HEK293 (cell line): ENCODE measurements around the gene CDC25C.

Experiments
- BCL11B ChIP-seq: fragments of 450-650 bp; formaldehyde crosslinking; IDR thresholded peaks from 2 replicates; pipeline ENCODE4 v1.5.1; 2016; ENCODE audit warnings: low read depth, missing biosample characterization, missing genetic modification characterization
- GLI2 ChIP-seq: fragments of 450-650 bp; formaldehyde crosslinking; IDR thresholded peaks from 2 replicates; pipeline ENCODE4; 2017; ENCODE audit warnings: missing biosample characterization, missing genetic modification characterization, low read depth, borderline replicate concordance
- KLF10 ChIP-seq: fragments of 450-650 bp; IDR thresholded peaks from 2 replicates; pipeline ENCODE4 v1.5.1; 2018; ENCODE audit warnings: missing biosample characterization, mild to moderate bottlenecking, missing genetic modification characterization
- PRDM6 ChIP-seq: fragments of 450-650 bp; formaldehyde crosslinking; IDR thresholded peaks from 2 replicates; pipeline ENCODE4 v1.5.1; 2017; ENCODE audit warnings: missing biosample characterization, missing genetic modification characterization
- ZFP3 ChIP-seq: fragments of 450-650 bp; formaldehyde crosslinking; IDR thresholded peaks from 2 replicates; pipeline ENCODE4 v1.5.1; 2016; ENCODE audit warnings: low read depth, missing biosample characterization, missing genetic modification characterization
- ZNF121 ChIP-seq: fragments of 450-650 bp; formaldehyde crosslinking; IDR thresholded peaks from 2 replicates; pipeline ENCODE4 v1.5.1; 2016; ENCODE audit warnings: missing biosample characterization, missing genetic modification characterization
- ZNF138 ChIP-seq: fragments of 450-650 bp; formaldehyde crosslinking; IDR thresholded peaks from 2 replicates; pipeline ENCODE4 v1.5.1; 2016; ENCODE audit warnings: missing biosample characterization, missing genetic modification characterization, borderline replicate concordance
- ZNF24 ChIP-seq: fragments of 450-650 bp; formaldehyde crosslinking; IDR thresholded peaks from 2 replicates; pipeline ENCODE4 v1.5.1; 2016; ENCODE audit warnings: missing biosample characterization, missing genetic modification characterization
- ZNF510 ChIP-seq: fragments of 450-650 bp; formaldehyde crosslinking; IDR thresholded peaks from 2 replicates; pipeline ENCODE4 v1.5.1; 2018; ENCODE audit warnings: mild to moderate bottlenecking, missing genetic modification characterization, missing biosample characterization; ENCODE audit not compliant: insufficient replicate concordance
- ZNF549 ChIP-seq: fragments of 450-650 bp; IDR thresholded peaks from 2 replicates; pipeline ENCODE4 v1.5.1; 2018; ENCODE audit warnings: missing biosample characterization, missing genetic modification characterization, mild to moderate bottlenecking, inconsistent platforms, moderate library complexity
- ZNF76 ChIP-seq: fragments of 450-650 bp; formaldehyde crosslinking; IDR thresholded peaks from 2 replicates; pipeline ENCODE4; 2016; ENCODE audit warnings: low read depth, missing biosample characterization, missing genetic modification characterization, borderline replicate concordance
- TF ChIP-seq, protein P1 (sequence below): fragments of 450-650 bp; formaldehyde crosslinking; IDR thresholded peaks from 2 replicates; pipeline ENCODE4 v1.5.1; 2016; ENCODE audit warnings: missing biosample characterization, missing genetic modification characterization
- TF ChIP-seq, protein P2 (sequence below): fragments of 450-650 bp; formaldehyde crosslinking; IDR thresholded peaks from 2 replicates; pipeline ENCODE4 v1.5.1; 2016; ENCODE audit warnings: missing biosample characterization, missing genetic modification characterization, borderline replicate concordance
- TF ChIP-seq, protein P3 (sequence below): fragments of 450-650 bp; formaldehyde crosslinking; IDR thresholded peaks from 2 replicates; pipeline ENCODE4 v1.5.1; 2016; ENCODE audit warnings: missing biosample characterization, missing genetic modification characterization

- TF ChIP-seq ZNF510 (no peak), ZNF138 (tag by site-specific recombination) (no peak), ZNF121 (tag by site-specific recombination) (no peak), GLI2 (tag by site-specific recombination) (no peak), ZFP3 (tag by site-specific recombination) (no peak), KLF10 (tag by site-specific recombination) (no peak), BCL11B (tag by site-specific recombination) (no peak), ZNF549 (no peak), ZNF76 (tag by site-specific recombination) (no peak), ZNF24 (tag by site-specific recombination) (no peak), PRDM6 (tag by site-specific recombination) (no peak)
- TF ChIP-seq, protein P1, sequence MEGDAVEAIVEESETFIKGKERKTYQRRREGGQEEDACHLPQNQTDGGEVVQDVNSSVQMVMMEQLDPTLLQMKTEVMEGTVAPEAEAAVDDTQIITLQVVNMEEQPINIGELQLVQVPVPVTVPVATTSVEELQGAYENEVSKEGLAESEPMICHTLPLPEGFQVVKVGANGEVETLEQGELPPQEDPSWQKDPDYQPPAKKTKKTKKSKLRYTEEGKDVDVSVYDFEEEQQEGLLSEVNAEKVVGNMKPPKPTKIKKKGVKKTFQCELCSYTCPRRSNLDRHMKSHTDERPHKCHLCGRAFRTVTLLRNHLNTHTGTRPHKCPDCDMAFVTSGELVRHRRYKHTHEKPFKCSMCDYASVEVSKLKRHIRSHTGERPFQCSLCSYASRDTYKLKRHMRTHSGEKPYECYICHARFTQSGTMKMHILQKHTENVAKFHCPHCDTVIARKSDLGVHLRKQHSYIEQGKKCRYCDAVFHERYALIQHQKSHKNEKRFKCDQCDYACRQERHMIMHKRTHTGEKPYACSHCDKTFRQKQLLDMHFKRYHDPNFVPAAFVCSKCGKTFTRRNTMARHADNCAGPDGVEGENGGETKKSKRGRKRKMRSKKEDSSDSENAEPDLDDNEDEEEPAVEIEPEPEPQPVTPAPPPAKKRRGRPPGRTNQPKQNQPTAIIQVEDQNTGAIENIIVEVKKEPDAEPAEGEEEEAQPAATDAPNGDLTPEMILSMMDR (tag by site-specific recombination): peak; percentile 74
- TF ChIP-seq, protein P2, sequence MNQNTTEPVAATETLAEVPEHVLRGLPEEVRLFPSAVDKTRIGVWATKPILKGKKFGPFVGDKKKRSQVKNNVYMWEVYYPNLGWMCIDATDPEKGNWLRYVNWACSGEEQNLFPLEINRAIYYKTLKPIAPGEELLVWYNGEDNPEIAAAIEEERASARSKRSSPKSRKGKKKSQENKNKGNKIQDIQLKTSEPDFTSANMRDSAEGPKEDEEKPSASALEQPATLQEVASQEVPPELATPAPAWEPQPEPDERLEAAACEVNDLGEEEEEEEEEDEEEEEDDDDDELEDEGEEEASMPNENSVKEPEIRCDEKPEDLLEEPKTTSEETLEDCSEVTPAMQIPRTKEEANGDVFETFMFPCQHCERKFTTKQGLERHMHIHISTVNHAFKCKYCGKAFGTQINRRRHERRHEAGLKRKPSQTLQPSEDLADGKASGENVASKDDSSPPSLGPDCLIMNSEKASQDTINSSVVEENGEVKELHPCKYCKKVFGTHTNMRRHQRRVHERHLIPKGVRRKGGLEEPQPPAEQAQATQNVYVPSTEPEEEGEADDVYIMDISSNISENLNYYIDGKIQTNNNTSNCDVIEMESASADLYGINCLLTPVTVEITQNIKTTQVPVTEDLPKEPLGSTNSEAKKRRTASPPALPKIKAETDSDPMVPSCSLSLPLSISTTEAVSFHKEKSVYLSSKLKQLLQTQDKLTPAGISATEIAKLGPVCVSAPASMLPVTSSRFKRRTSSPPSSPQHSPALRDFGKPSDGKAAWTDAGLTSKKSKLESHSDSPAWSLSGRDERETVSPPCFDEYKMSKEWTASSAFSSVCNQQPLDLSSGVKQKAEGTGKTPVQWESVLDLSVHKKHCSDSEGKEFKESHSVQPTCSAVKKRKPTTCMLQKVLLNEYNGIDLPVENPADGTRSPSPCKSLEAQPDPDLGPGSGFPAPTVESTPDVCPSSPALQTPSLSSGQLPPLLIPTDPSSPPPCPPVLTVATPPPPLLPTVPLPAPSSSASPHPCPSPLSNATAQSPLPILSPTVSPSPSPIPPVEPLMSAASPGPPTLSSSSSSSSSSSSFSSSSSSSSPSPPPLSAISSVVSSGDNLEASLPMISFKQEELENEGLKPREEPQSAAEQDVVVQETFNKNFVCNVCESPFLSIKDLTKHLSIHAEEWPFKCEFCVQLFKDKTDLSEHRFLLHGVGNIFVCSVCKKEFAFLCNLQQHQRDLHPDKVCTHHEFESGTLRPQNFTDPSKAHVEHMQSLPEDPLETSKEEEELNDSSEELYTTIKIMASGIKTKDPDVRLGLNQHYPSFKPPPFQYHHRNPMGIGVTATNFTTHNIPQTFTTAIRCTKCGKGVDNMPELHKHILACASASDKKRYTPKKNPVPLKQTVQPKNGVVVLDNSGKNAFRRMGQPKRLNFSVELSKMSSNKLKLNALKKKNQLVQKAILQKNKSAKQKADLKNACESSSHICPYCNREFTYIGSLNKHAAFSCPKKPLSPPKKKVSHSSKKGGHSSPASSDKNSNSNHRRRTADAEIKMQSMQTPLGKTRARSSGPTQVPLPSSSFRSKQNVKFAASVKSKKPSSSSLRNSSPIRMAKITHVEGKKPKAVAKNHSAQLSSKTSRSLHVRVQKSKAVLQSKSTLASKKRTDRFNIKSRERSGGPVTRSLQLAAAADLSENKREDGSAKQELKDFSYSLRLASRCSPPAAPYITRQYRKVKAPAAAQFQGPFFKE: no peak
- TF ChIP-seq, protein P3, sequence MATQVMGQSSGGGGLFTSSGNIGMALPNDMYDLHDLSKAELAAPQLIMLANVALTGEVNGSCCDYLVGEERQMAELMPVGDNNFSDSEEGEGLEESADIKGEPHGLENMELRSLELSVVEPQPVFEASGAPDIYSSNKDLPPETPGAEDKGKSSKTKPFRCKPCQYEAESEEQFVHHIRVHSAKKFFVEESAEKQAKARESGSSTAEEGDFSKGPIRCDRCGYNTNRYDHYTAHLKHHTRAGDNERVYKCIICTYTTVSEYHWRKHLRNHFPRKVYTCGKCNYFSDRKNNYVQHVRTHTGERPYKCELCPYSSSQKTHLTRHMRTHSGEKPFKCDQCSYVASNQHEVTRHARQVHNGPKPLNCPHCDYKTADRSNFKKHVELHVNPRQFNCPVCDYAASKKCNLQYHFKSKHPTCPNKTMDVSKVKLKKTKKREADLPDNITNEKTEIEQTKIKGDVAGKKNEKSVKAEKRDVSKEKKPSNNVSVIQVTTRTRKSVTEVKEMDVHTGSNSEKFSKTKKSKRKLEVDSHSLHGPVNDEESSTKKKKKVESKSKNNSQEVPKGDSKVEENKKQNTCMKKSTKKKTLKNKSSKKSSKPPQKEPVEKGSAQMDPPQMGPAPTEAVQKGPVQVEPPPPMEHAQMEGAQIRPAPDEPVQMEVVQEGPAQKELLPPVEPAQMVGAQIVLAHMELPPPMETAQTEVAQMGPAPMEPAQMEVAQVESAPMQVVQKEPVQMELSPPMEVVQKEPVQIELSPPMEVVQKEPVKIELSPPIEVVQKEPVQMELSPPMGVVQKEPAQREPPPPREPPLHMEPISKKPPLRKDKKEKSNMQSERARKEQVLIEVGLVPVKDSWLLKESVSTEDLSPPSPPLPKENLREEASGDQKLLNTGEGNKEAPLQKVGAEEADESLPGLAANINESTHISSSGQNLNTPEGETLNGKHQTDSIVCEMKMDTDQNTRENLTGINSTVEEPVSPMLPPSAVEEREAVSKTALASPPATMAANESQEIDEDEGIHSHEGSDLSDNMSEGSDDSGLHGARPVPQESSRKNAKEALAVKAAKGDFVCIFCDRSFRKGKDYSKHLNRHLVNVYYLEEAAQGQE: no peak
These were observed 48.5 kb downstream of the CDC25C start for GRCh38 chr5:138282920-138283742.
